ENCODE results near the gene CTRL. TPM values are rescaled to one million over a fixed set of nuclear protein-coding genes. Genes with fewer than 3 reads are reported as not detected.

CTRL gene
- total RNA-seq, 1 experiment from 2014 or later: 2.6 TPM

DNA sequence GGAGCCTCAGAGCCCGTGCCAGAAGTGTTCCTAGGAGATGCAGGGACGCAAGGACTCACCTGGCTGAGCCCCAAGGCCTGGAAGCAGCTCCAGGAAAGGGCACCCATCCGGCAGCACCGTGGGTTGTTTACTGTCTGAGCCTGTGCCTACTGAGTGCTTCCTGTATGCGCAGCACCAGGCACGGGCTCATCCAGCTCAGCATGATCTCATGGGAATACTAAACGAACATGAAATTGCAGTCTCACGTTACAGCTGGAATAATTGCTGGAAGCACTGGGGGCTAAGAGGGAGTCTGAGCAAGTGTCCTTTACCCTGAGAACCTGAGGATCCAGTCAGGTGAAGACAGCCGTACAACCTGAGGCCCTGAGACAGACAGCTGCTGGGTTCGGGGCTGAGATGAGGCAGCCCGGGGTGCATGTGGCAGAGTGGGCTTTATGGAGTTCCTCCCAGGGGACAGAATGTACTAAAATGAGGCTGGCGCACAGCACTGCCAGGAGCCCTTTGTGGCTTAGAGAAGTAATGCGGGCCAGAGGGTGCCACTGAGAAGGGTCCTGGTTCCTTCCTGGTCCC lies 5.4 kb downstream of the CTRL start:
- Mint-ChIP-seq H3K27ac (ENCODE audit: unreplicated experiment) (no peak overlapping the region), H3K4me1 (ENCODE audit: low read depth, unreplicated experiment) (no peaks in the 10 kb centered on the region), H3K4me3 (ENCODE audit: low read depth, unreplicated experiment) (no peak overlapping the region), H3K27me3 (ENCODE audit: unreplicated experiment) (no peaks in the 10 kb centered on the region), H3K9me3 (ENCODE audit: low read depth, unreplicated experiment) (no peaks in the 10 kb centered on the region), H3K36me3 (ENCODE audit: insufficient read depth, unreplicated experiment) (peaks cover 20% of the 10 kb centered on the region)
- DNase-seq: no peak
- CTCF ChIA-PET: no interaction called here
- TF ChIP-seq, protein P1, sequence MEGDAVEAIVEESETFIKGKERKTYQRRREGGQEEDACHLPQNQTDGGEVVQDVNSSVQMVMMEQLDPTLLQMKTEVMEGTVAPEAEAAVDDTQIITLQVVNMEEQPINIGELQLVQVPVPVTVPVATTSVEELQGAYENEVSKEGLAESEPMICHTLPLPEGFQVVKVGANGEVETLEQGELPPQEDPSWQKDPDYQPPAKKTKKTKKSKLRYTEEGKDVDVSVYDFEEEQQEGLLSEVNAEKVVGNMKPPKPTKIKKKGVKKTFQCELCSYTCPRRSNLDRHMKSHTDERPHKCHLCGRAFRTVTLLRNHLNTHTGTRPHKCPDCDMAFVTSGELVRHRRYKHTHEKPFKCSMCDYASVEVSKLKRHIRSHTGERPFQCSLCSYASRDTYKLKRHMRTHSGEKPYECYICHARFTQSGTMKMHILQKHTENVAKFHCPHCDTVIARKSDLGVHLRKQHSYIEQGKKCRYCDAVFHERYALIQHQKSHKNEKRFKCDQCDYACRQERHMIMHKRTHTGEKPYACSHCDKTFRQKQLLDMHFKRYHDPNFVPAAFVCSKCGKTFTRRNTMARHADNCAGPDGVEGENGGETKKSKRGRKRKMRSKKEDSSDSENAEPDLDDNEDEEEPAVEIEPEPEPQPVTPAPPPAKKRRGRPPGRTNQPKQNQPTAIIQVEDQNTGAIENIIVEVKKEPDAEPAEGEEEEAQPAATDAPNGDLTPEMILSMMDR (IDR thresholded peaks at IDR 0.05; ENCODE audit: unreplicated experiment): no peak
- intact Hi-C loops (cut with micrococcal nuclease; ENCODE audit: unreplicated experiment): loop anchor here (5.0 kb wide), 1 partner anchor 404 kb away; no protein-coding TSS in a partner anchor
- BruUV-seq (replicated peaks): no TSS peak

DNA sequence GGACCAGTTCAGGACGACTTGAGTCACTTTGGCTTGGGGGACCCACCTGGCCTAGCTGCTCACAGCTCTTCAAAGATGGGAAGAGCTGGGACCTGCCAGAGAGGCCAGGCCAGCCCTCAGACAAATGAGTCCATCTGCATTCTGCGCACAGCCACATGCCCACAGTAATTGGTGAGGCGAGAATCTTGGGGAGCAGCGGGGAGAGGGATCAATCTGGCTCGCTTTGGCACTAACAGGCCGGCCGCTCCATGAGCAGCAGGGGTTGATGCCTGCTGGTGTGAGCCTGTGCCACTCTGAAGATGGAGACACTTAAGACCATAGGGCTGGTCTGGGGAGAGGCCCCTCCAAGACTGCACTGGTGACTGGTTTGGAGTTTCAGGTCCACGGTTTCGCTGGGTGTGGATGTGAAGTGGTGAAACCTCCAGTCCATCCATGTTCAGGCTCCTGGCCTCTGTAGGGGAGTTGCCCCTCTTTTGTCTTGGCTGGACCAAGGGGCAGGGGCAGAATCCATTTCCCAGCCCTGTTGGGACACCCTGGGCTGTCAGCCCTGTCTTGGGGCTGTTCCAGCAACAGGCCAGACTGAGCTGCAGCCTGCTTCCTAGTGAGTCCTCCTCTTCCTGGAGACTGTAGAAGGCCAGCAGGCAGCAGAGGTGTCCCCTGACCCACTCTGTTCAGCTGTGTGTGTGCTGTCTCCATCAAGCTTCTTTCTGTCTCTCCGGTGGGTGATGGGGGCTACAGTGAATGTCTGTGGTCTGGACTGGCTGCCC lies 7.3 kb downstream of the CTRL start:
- H3K27ac Mint-ChIP-seq (ENCODE audit: unreplicated experiment): no peak overlapping the region
- intact Hi-C loops (cut with micrococcal nuclease; ENCODE audit: unreplicated experiment): no loop called here
- no peaks in the 10 kb centered on the region for H3K9me3 Mint-ChIP-seq (ENCODE audit: low read depth, unreplicated experiment)
- CTCF ChIA-PET: no interaction called here
- H3K36me3 Mint-ChIP-seq (ENCODE audit: insufficient read depth, unreplicated experiment): peaks cover 23% of the 10 kb centered on the region
- TF ChIP-seq, protein P1 (IDR thresholded peaks at IDR 0.05; ENCODE audit: unreplicated experiment): no peak
- H3K27me3 Mint-ChIP-seq (ENCODE audit: unreplicated experiment): no peaks in the 10 kb centered on the region
- DNase-seq: no peak
- H3K4me3 Mint-ChIP-seq (ENCODE audit: low read depth, unreplicated experiment): no peak overlapping the region
- H3K4me1 Mint-ChIP-seq (ENCODE audit: low read depth, unreplicated experiment): no peaks in the 10 kb centered on the region
- BruUV-seq (replicated peaks): no TSS peak

DNA sequence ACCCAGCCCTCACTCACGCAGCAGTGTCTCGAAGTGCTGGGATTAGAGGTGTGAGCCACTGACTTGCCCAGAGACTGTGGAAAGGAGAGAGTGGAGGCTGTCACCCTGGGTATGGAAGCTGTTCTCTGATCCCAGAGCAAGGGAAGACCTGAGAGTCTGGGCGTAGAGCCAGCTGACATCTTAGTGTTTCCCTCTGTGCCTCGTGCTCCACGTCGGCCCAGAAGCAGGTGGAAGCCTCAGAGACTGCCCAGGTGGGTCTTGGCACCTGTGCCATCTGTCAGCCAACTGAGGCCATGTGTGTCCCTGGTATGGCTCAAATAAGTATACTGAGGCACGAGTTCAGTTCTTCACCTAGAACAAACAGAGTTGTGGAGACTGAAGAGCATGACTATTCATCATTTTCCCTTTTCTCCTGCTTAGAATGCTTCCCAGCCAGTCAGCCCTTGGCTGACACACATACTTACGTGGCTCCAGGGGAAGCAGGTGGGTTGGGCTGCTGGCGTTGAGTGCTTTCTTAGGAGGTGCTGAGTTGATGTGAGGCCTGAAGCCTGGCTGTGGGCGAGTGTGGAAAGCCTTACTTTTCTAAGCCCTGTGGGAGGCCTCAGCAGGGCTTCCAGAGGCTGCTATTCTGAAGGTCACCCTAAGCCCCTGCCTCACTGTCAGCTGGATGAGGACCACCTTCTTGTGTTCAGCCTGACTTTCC lies 8.1 kb downstream of the CTRL start:
- H3K27me3 Mint-ChIP-seq (ENCODE audit: unreplicated experiment): no peaks in the 10 kb centered on the region
- no peak for DNase-seq
- peaks cover 22% of the 10 kb centered on the region for H3K36me3 Mint-ChIP-seq (ENCODE audit: insufficient read depth, unreplicated experiment)
- CTCF ChIA-PET: no interaction called here
- TF ChIP-seq, protein P1 (IDR thresholded peaks at IDR 0.05; ENCODE audit: unreplicated experiment): no peak
- no peaks in the 10 kb centered on the region for H3K9me3 Mint-ChIP-seq (ENCODE audit: low read depth, unreplicated experiment)
- intact Hi-C loops (cut with micrococcal nuclease; ENCODE audit: unreplicated experiment): no loop called here
- BruUV-seq (replicated peaks): no TSS peak
- H3K4me1 Mint-ChIP-seq (ENCODE audit: low read depth, unreplicated experiment): no peaks in the 10 kb centered on the region
- no peak overlapping the region for H3K27ac Mint-ChIP-seq (ENCODE audit: unreplicated experiment)
- no peak overlapping the region for H3K4me3 Mint-ChIP-seq (ENCODE audit: low read depth, unreplicated experiment)

DNA sequence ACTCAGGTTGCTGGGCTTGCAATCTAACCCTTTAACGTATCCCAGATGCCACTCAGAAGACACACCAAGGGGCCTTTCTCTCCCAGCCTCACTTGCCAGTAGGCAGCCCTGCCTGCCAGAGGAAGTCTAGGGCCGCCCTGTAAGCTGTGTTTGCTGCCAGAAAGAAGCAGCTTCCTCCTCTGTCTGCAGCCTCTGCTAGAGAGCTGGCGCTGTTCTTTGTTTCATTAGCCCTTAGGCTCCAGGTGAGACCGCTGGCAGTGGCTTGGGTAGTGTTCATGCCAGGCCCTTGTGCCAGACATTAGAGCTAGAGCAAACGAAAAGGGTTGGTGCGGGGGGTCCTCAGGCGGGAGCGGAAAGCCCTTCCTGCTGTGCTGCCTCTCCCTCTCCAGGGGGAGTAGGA lies 8.9 kb downstream of the CTRL start:
- DNase-seq: no peak
- Mint-ChIP-seq H3K4me3 (ENCODE audit: low read depth, unreplicated experiment) (no peak overlapping the region), H3K36me3 (ENCODE audit: insufficient read depth, unreplicated experiment) (peaks cover 19% of the 10 kb centered on the region), H3K4me1 (ENCODE audit: low read depth, unreplicated experiment) (peaks cover 3% of the 10 kb centered on the region), H3K27ac (ENCODE audit: unreplicated experiment) (no peak overlapping the region), H3K9me3 (ENCODE audit: low read depth, unreplicated experiment) (no peaks in the 10 kb centered on the region), H3K27me3 (ENCODE audit: unreplicated experiment) (no peaks in the 10 kb centered on the region)
- TF ChIP-seq, protein P1 (IDR thresholded peaks at IDR 0.05; ENCODE audit: unreplicated experiment): no peak
- intact Hi-C loops (cut with micrococcal nuclease; ENCODE audit: unreplicated experiment): no loop called here
- CTCF ChIA-PET: interaction anchor here (0.6 kb wide), 1 partner anchor 10 kb away, joined by 3 read pairs; no protein-coding TSS in a partner anchor
- no TSS peak for BruUV-seq (replicated peaks)

Data from Calu3 (cell line).